Measurements from ENCODE around the gene PGBD2. TPM values are rescaled to one million over a fixed set of nuclear protein-coding genes. Genes with fewer than 3 reads are reported as not detected.

PGBD2 gene
- total RNA-seq, 2 donors from 2014 or later, result 6.3 to 7.5 TPM

Small RNAs within 50 kb of the gene (small RNA-seq; reads per million reads assigned to genes)
- gene RNU6-1205P, result not detected

Other genes with a start within 250 kb of the PGBD2 start
- gene OR14I1, start 203.5 kb upstream of the PGBD2 start, total RNA-seq, result not detected
- not detected for gene LYPD8, start 150.5 kb upstream of the PGBD2 start, total RNA-seq
- gene SH3BP5L, start 80.3 kb upstream of the PGBD2 start, total RNA-seq, result 10 to 100 TPM; 13.7 to 14.8 TPM
- 10 to 100 TPM; 18.8 to 27.2 TPM for gene ZNF672, start 68.0 kb upstream of the PGBD2 start, total RNA-seq
- gene ZNF692, start 47.1 kb upstream of the PGBD2 start, total RNA-seq, result 100 to 1,000 TPM in 1 of 2 donors, 10 to 100 TPM in 1; 35.8 to 128 TPM